Measurements from ENCODE around the gene VSIG10L2. TPM values are rescaled to one million over a fixed set of nuclear protein-coding genes. Genes with fewer than 3 reads are reported as not detected.

VSIG10L2 gene
- total RNA-seq, 1 experiment from 2014 or later: not detected

DNA sequence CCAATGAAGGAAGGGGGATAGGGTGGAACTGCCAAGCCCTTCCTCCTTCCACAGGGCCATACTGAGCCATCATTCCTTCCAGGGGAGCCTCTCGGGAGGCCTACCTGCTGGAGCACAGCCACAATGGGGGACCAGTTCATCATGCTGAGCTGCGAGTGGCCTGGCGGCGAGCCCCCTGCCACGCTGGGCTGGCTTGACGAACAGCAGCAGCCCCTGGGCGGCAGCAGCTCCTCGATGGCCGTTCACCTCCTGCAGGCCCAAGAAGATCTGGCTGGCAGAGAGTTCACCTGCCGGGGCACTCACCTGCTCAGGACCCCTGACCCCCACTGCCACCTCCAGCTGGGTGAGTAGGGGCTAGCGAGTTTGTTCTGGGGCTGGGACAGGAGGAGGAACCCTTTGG is 5.9 kb downstream of the VSIG10L2 start:
- no peaks in the 10 kb centered on the region for H4K20me1 ChIP-seq (ENCODE audit: insufficient read depth)
- ChIA-PET CTCF (no interaction called here), RAD21 (ENCODE audit: low non-redundant PET in 1 of 2, low total read pairs in 2 of 2, uncharacterized antibody in 2 of 2, unreplicated experiment in 2 of 2) (no interaction called here), POLR2A (no interaction called here)
- ATAC-seq: no peak
- no peaks in the 10 kb centered on the region for H3K27me3 ChIP-seq (ENCODE audit: insufficient read depth, low read length)
- no peak overlapping the region for H3K27ac ChIP-seq (ENCODE audit: low read depth, low read length)
- H3K4me2 ChIP-seq (ENCODE audit: low read length): no peak overlapping the region
- intact Hi-C loops (cut with micrococcal nuclease): no loop called here
- no peaks in the 10 kb centered on the region for H3K4me1 ChIP-seq (ENCODE audit: control insufficient read depth in 1 of 2, insufficient read depth in 2 of 2, low read length in 2 of 2)
- no peak overlapping the region for H3K4me3 ChIP-seq (replicated peaks in 1 of 2; ENCODE audit: low read depth in 1 of 2, low read length in 2 of 2)
- H3K9ac ChIP-seq (ENCODE audit: low read length): no peak overlapping the region
- TF ChIP-seq TCF7L2 (IDR thresholded peaks at IDR 0.05; ENCODE audit: borderline replicate concordance, extremely low read depth, insufficient read depth, insufficient read length): no peak
- no peak for TF ChIP-seq ZFX (IDR thresholded peaks at IDR 0.05)
- TF ChIP-seq ZNF274 (IDR thresholded peaks at IDR 0.05; ENCODE audit: low read depth, low read length): no peak
- TF ChIP-seq EGR1 (IDR thresholded peaks at IDR 0.05; ENCODE audit: low read depth): no peak
- no peak for TF ChIP-seq EZH2 (IDR thresholded peaks at IDR 0.05)
- no peak for TF ChIP-seq SIN3A (IDR thresholded peaks at IDR 0.05; ENCODE audit: low read depth)
- TF ChIP-seq ELF1 (IDR thresholded peaks at IDR 0.05; ENCODE audit: borderline replicate concordance, low read depth): no peak
- H3K9me3 ChIP-seq (ENCODE audit: control insufficient read depth in 1 of 2, insufficient read depth in 1 of 2, low read depth in 1 of 2, low read length in 2 of 2): no peaks in the 10 kb centered on the region
- H3K79me2 ChIP-seq (ENCODE audit: insufficient read depth, low read length): no peaks in the 10 kb centered on the region
- no peak for DNase-seq (ENCODE audit: low read depth, low spot score)
- H3K9me2 ChIP-seq (ENCODE audit: insufficient read depth): no peaks in the 10 kb centered on the region
- no peak overlapping the region for H2AFZ ChIP-seq (ENCODE audit: low read depth, low read length, poor library complexity, severe bottlenecking)
- H3K36me3 ChIP-seq (ENCODE audit: control insufficient read depth in 1 of 2, insufficient read depth in 2 of 2, low read length in 2 of 2): no peaks in the 10 kb centered on the region
- no TSS peak for BruUV-seq (replicated peaks)

GRCh38 chr11:125952559-125952958 is 6.7 kb downstream of the VSIG10L2 start:
- intact Hi-C loops (cut with micrococcal nuclease): no loop called here
- Histone ChIP-seq H3K4me3 (replicated peaks in 1 of 2; ENCODE audit: low read depth in 1 of 2, low read length in 2 of 2) (no peak overlapping the region), H3K9me3 (ENCODE audit: control insufficient read depth in 1 of 2, insufficient read depth in 1 of 2, low read depth in 1 of 2, low read length in 2 of 2) (no peaks in the 10 kb centered on the region), H3K27me3 (ENCODE audit: insufficient read depth, low read length) (no peaks in the 10 kb centered on the region), H3K36me3 (ENCODE audit: control insufficient read depth in 1 of 2, insufficient read depth in 2 of 2, low read length in 2 of 2) (no peaks in the 10 kb centered on the region), H4K20me1 (ENCODE audit: insufficient read depth) (no peaks in the 10 kb centered on the region), H3K9ac (ENCODE audit: low read length) (no peak overlapping the region), H3K27ac (ENCODE audit: low read depth, low read length) (no peak overlapping the region), H3K9me2 (ENCODE audit: insufficient read depth) (no peaks in the 10 kb centered on the region), H3K4me2 (ENCODE audit: low read length) (no peak overlapping the region), H3K4me1 (ENCODE audit: control insufficient read depth in 1 of 2, insufficient read depth in 2 of 2, low read length in 2 of 2) (no peaks in the 10 kb centered on the region), H3K79me2 (ENCODE audit: insufficient read depth, low read length) (no peaks in the 10 kb centered on the region), H2AFZ (ENCODE audit: low read depth, low read length, poor library complexity, severe bottlenecking) (no peak overlapping the region)
- TF ChIP-seq ZFX (IDR thresholded peaks at IDR 0.05) (no peak), YY1 (IDR thresholded peaks at IDR 0.05; ENCODE audit: extremely low read depth, insufficient replicate concordance, low read depth, low read length) (no peak), POLR2AphosphoS5 (IDR thresholded peaks at IDR 0.05; ENCODE audit: low read depth, low read length) (no peak), ZBTB33 (IDR thresholded peaks at IDR 0.05; ENCODE audit: extremely low read depth, insufficient replicate concordance, low read length) (no peak), FOSL1 (IDR thresholded peaks at IDR 0.05; ENCODE audit: low read depth) (no peak), EZH2phosphoT487 (IDR thresholded peaks at IDR 0.05; ENCODE audit: borderline replicate concordance) (no peak), CEBPB (IDR thresholded peaks at IDR 0.05; ENCODE audit: low read depth) (no peak), SP1 (IDR thresholded peaks at IDR 0.05; ENCODE audit: low read depth) (no peak), JUND (IDR thresholded peaks at IDR 0.05) (no peak), EGR1 (IDR thresholded peaks at IDR 0.05; ENCODE audit: low read depth) (no peak), POLR2A (IDR thresholded peaks at IDR 0.05; ENCODE audit: borderline replicate concordance, extremely low read depth, insufficient read depth, insufficient read length) (no peak), ATF3 (IDR thresholded peaks at IDR 0.05) (no peak), RAD21 (IDR thresholded peaks at IDR 0.05; ENCODE audit: low read depth) (no peak), TCF7L2 (IDR thresholded peaks at IDR 0.05; ENCODE audit: borderline replicate concordance, extremely low read depth, insufficient read depth, insufficient read length) (no peak)
- TF ChIP-seq, protein P1, sequence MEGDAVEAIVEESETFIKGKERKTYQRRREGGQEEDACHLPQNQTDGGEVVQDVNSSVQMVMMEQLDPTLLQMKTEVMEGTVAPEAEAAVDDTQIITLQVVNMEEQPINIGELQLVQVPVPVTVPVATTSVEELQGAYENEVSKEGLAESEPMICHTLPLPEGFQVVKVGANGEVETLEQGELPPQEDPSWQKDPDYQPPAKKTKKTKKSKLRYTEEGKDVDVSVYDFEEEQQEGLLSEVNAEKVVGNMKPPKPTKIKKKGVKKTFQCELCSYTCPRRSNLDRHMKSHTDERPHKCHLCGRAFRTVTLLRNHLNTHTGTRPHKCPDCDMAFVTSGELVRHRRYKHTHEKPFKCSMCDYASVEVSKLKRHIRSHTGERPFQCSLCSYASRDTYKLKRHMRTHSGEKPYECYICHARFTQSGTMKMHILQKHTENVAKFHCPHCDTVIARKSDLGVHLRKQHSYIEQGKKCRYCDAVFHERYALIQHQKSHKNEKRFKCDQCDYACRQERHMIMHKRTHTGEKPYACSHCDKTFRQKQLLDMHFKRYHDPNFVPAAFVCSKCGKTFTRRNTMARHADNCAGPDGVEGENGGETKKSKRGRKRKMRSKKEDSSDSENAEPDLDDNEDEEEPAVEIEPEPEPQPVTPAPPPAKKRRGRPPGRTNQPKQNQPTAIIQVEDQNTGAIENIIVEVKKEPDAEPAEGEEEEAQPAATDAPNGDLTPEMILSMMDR (IDR thresholded peaks at IDR 0.05 in 2 of 3, conservative IDR thresholded peaks at IDR 0.05 in 1 of 3; ENCODE audit: borderline replicate concordance in 1 of 3, insufficient read depth in 1 of 3, low read depth in 2 of 3, low read length in 2 of 3): no peak
- CTCF ChIA-PET: no interaction called here
- no TSS peak for BruUV-seq (replicated peaks)
- RAD21 ChIA-PET (ENCODE audit: low non-redundant PET in 1 of 2, low total read pairs in 2 of 2, uncharacterized antibody in 2 of 2, unreplicated experiment in 2 of 2): no interaction called here
- POLR2A ChIA-PET: no interaction called here
- ATAC-seq: no peak
- no peak for DNase-seq (ENCODE audit: low read depth, low spot score)
